ENCODE measurements around the gene RNF112.

The RNF112 gene

DNA sequence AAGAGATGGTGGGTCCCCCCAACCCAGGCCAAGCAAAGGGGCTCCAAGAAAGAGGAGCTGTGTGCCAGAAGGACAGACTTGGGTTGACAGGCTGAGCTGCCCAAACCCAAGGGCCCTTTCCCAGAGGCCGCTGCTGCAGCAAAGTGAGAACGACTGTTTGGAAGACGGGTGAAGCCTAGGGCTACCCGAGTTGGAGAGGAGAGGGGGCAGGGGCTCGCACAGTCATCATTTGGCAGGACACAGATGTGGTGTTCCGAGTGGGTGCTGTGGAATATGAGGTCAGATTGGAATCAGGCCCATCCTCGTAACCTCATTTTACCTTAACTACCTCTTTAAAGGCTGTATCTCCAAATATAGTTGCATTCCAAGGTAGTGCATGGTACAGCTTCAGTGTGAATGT is 18.7 kb upstream of the RNF112 start:
- Mint-ChIP-seq H3K4me3 (no peak overlapping the region), H3K4me1 (ENCODE audit: low read depth) (peaks cover 3% of the 10 kb centered on the region), H3K27ac (no peak overlapping the region), H3K36me3 (ENCODE audit: low read depth) (no peaks in the 10 kb centered on the region), H3K27me3 (peaks cover 3% of the 10 kb centered on the region), H3K9me3 (no peaks in the 10 kb centered on the region)

- H3K27ac Mint-ChIP-seq = no peak overlapping the region
- no peak overlapping the region for H3K4me3 Mint-ChIP-seq
- H3K36me3 Mint-ChIP-seq (ENCODE audit: low read depth) = no peaks in the 10 kb centered on the region
- H3K4me1 Mint-ChIP-seq (ENCODE audit: low read depth) = no peaks in the 10 kb centered on the region
- H3K9me3 Mint-ChIP-seq = no peaks in the 10 kb centered on the region
- no peaks in the 10 kb centered on the region for H3K27me3 Mint-ChIP-seq
These were observed 13.4 kb upstream of the RNF112 start for GRCh38 chr17:19397556-19398041.

GRCh38 chr17:19398301-19399181 is 12.5 kb upstream of the RNF112 start:
- Mint-ChIP-seq H3K36me3 (ENCODE audit: low read depth) (no peaks in the 10 kb centered on the region), H3K27me3 (no peaks in the 10 kb centered on the region), H3K4me1 (ENCODE audit: low read depth) (no peaks in the 10 kb centered on the region), H3K9me3 (no peaks in the 10 kb centered on the region), H3K4me3 (no peak overlapping the region), H3K27ac (no peak overlapping the region)

GRCh38 chr17:19399750-19400450 is 11.1 kb upstream of the RNF112 start:
- Mint-ChIP-seq H3K4me3 (no peak overlapping the region), H3K27ac (no peak overlapping the region), H3K36me3 (ENCODE audit: low read depth) (no peaks in the 10 kb centered on the region), H3K27me3 (no peaks in the 10 kb centered on the region), H3K9me3 (no peaks in the 10 kb centered on the region), H3K4me1 (ENCODE audit: low read depth) (no peaks in the 10 kb centered on the region)

- Mint-ChIP-seq H3K9me3 (no peaks in the 10 kb centered on the region), H3K36me3 (ENCODE audit: low read depth) (no peaks in the 10 kb centered on the region), H3K4me3 (no peak overlapping the region), H3K4me1 (ENCODE audit: low read depth) (no peaks in the 10 kb centered on the region), H3K27ac (no peak overlapping the region), H3K27me3 (no peaks in the 10 kb centered on the region)
These were observed 9.6 kb upstream of the RNF112 start for GRCh38 chr17:19401321-19402010.

DNA sequence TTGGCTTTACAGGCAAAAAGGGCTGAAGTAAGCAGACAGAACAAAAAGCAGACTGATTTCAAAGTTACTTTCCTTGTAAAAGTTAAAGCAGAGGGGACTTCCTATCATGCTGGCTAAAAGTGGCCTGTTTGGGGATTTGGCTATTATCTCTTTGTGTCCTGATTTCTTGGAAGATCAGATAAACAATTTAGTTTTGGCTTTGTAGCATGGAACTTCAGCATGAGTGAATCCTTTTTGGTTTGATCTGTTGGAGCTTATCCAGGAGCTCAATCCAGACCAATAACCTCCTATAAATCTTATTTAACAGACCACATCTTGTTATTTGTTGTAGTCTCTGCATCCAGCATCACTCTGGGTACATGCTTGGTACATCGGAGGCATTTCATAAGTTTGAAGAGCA is 8.9 kb upstream of the RNF112 start:
- Mint-ChIP-seq H3K9me3 (no peaks in the 10 kb centered on the region), H3K36me3 (ENCODE audit: low read depth) (no peaks in the 10 kb centered on the region), H3K4me1 (ENCODE audit: low read depth) (no peaks in the 10 kb centered on the region), H3K27me3 (no peaks in the 10 kb centered on the region), H3K27ac (no peak overlapping the region), H3K4me3 (no peak overlapping the region)

- Mint-ChIP-seq H3K9me3 (no peaks in the 10 kb centered on the region), H3K4me1 (ENCODE audit: low read depth) (no peaks in the 10 kb centered on the region), H3K36me3 (ENCODE audit: low read depth) (no peaks in the 10 kb centered on the region), H3K27ac (no peak overlapping the region), H3K4me3 (no peak overlapping the region), H3K27me3 (no peaks in the 10 kb centered on the region)
These were observed 8.0 kb upstream of the RNF112 start for GRCh38 chr17:19403021-19403420.

DNA sequence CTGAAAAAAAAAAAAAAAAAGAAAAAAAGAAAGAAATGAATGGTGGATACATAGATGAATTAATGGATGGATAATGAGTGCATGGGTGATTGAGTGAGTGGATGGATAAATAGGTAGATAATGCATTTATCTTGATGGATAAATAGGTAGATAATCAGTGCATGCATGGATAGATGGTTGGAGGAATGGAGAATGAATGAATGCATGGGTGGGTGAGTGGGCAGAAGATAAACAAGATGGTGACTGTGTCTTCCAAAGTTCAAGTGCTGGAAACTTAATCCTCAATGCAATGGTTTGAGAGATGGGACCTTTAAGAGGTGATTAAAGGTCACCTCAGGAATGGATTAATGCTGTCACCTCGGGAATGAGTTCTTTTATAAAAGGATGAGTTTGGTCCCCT is 6.8 kb upstream of the RNF112 start:
- H3K27ac Mint-ChIP-seq = no peak overlapping the region
- H3K9me3 Mint-ChIP-seq = no peaks in the 10 kb centered on the region
- H3K36me3 Mint-ChIP-seq (ENCODE audit: low read depth) = no peaks in the 10 kb centered on the region
- H3K4me3 Mint-ChIP-seq = no peak overlapping the region
- H3K4me1 Mint-ChIP-seq (ENCODE audit: low read depth) = no peaks in the 10 kb centered on the region
- no peaks in the 10 kb centered on the region for H3K27me3 Mint-ChIP-seq

DNA sequence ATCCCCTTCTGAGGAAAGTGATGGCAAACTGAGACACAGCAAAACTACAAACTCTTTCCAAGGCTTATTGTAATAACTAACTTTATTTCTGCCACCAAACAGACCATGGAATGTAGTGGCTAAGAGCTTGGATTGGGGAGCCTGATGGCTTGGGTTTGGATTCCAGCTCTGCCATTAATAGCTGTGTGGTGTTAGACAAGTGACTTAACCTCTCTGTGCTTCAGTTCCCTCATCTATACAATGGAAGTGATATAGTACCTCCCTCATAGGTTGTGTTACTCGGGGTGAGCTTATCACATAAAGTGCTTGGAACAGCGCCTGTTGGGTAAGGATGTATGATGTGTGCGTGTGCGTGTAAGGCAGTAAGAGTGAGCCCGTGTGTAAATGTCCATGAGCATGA is 5.9 kb upstream of the RNF112 start:
- Mint-ChIP-seq H3K9me3 (no peaks in the 10 kb centered on the region), H3K27me3 (no peaks in the 10 kb centered on the region), H3K4me3 (no peak overlapping the region), H3K36me3 (ENCODE audit: low read depth) (no peaks in the 10 kb centered on the region), H3K27ac (no peak overlapping the region), H3K4me1 (ENCODE audit: low read depth) (no peaks in the 10 kb centered on the region)

GRCh38 chr17:19407601-19408345 is 3.3 kb upstream of the RNF112 start:
- Mint-ChIP-seq H3K4me3 (no peak overlapping the region), H3K36me3 (ENCODE audit: low read depth) (no peaks in the 10 kb centered on the region), H3K4me1 (ENCODE audit: low read depth) (no peaks in the 10 kb centered on the region), H3K27me3 (no peaks in the 10 kb centered on the region), H3K9me3 (no peaks in the 10 kb centered on the region), H3K27ac (no peak overlapping the region)

GRCh38 chr17:19408346-19408710 is 2.7 kb upstream of the RNF112 start:
- Mint-ChIP-seq H3K27me3 (no peaks in the 10 kb centered on the region), H3K9me3 (no peaks in the 10 kb centered on the region), H3K36me3 (ENCODE audit: low read depth) (no peaks in the 10 kb centered on the region), H3K27ac (no peak overlapping the region), H3K4me1 (ENCODE audit: low read depth) (no peaks in the 10 kb centered on the region), H3K4me3 (no peak overlapping the region)

GRCh38 chr17:19409066-19409465 is 2.0 kb upstream of the RNF112 start:
- Mint-ChIP-seq H3K4me3 (no peak overlapping the region), H3K27me3 (no peaks in the 10 kb centered on the region), H3K9me3 (no peaks in the 10 kb centered on the region), H3K4me1 (ENCODE audit: low read depth) (no peaks in the 10 kb centered on the region), H3K36me3 (ENCODE audit: low read depth) (no peaks in the 10 kb centered on the region), H3K27ac (no peak overlapping the region)

GRCh38 chr17:19409509-19409908 is 1.5 kb upstream of the RNF112 start:
- H3K36me3 Mint-ChIP-seq (ENCODE audit: low read depth) = no peaks in the 10 kb centered on the region
- no peak overlapping the region for H3K4me3 Mint-ChIP-seq
- H3K4me1 Mint-ChIP-seq (ENCODE audit: low read depth) = no peaks in the 10 kb centered on the region
- no peak overlapping the region for H3K27ac Mint-ChIP-seq
- no peaks in the 10 kb centered on the region for H3K9me3 Mint-ChIP-seq
- H3K27me3 Mint-ChIP-seq = no peaks in the 10 kb centered on the region

GRCh38 chr17:19410091-19410490 is 941 bp upstream of the RNF112 start:
- no peaks in the 10 kb centered on the region for H3K4me1 Mint-ChIP-seq (ENCODE audit: low read depth)
- no peak overlapping the region for H3K4me3 Mint-ChIP-seq
- no peak overlapping the region for H3K27ac Mint-ChIP-seq
- H3K36me3 Mint-ChIP-seq (ENCODE audit: low read depth) = no peaks in the 10 kb centered on the region
- no peaks in the 10 kb centered on the region for H3K27me3 Mint-ChIP-seq
- no peaks in the 10 kb centered on the region for H3K9me3 Mint-ChIP-seq

Data from stimulated activated naive CD8-positive, alpha-beta T cell treated with anti-CD3 and anti-CD28 coated beads, Interleukin-15, Interleukin-2, amounts not matched to agents 100 ng/mL and 50 ng/mL, for 24 hours (primary cell).